H1 (cell line): ENCODE results near the gene ATP7A. TPM values are rescaled to one million over a fixed set of nuclear protein-coding genes. Genes with fewer than 3 reads are reported as not detected.

Experiments used
- CHD7 ChIP-seq: fragments of 300-600 bp; sonication (generic); IDR thresholded peaks from 2 replicates; pipeline ENCODE4 v1.7.1; 2012; ENCODE audit warnings: low read length, moderate library complexity, mild to moderate bottlenecking, inconsistent platforms; ENCODE audit not compliant: insufficient replicate concordance
- CTBP2 ChIP-seq: IDR thresholded peaks from 2 replicates; pipeline ENCODE4 v1.7.0; 2011; ENCODE audit warnings: borderline replicate concordance, mild to moderate bottlenecking, moderate library complexity, mixed read lengths, low read length; ENCODE audit not compliant: insufficient read depth, insufficient read length
- E2F6 ChIP-seq: IDR thresholded peaks from 2 replicates; pipeline ENCODE4 v1.6.1; 2012; ENCODE audit warnings: inconsistent platforms
- GABPA ChIP-seq: IDR thresholded peaks from 2 replicates; pipeline ENCODE4 v1.6.1; 2011; ENCODE audit warnings: mild to moderate bottlenecking, low read length, moderate library complexity, borderline replicate concordance; ENCODE audit not compliant: insufficient read depth
- JUND ChIP-seq: IDR thresholded peaks from 2 replicates; pipeline ENCODE4 v1.6.1; 2011; ENCODE audit warnings: mild to moderate bottlenecking, improper control_type of control experiment, low read length
- KDM5A ChIP-seq: fragments of 200-600 bp; IDR thresholded peaks from 2 replicates; pipeline ENCODE4 v1.7.1; 2012; ENCODE audit warnings: mild to moderate bottlenecking, low read length, inconsistent platforms, mixed read lengths
- NRF1 ChIP-seq: IDR thresholded peaks from 2 replicates; pipeline ENCODE4 v1.6.1; 2011; ENCODE audit warnings: mild to moderate bottlenecking, low read depth, low read length, improper control_type of control experiment
- RAD21 ChIP-seq, 2 experiments: IDR thresholded peaks in 1 of 2; conservative IDR thresholded peaks in 1 of 2; 2 replicates each; pipeline ENCODE4 v1.6.1; 2011; ENCODE audit warnings: low read depth in 2 of 2, low read length in 2 of 2, improper control_type of control experiment in 1 of 2, inconsistent platforms in 1 of 2, mild to moderate bottlenecking in 1 of 2, moderate library complexity in 1 of 2
- SP1 ChIP-seq: IDR thresholded peaks from 2 replicates; pipeline ENCODE4 v1.6.1; 2011; ENCODE audit warnings: low read depth, low read length
- polyA plus RNA-seq, 7 experiments: library from polyadenylated mRNA; depleted of rRNA in 3 of 7; stranded (reverse) in 5 of 7; unstranded in 2 of 7; fragments of >200 nt in 5 of 7; fragments of 200-250 nt in 2 of 7; gene quantifications; 1 replicate in 5 of 7; 2 replicates in 1 of 7; 4 replicates in 1 of 7; pipeline versions ENCODE4 v1.2.1 to v1.2.3, GENCODE V29; 2011 to 2013; ENCODE audit warnings: missing spikeins in 2 of 7, mixed read lengths in 2 of 7
- total RNA-seq: library from RNA; stranded (reverse); fragmentation: NEBNext Ultra II Directional; extraction: Animal tissue kit (Norgen Biotek cat#: 25700); gene quantifications from 2 replicates; pipeline ENCODE4 v1.2.1, GENCODE V29; 2021

The ATP7A gene
- total and polyA plus RNA-seq, 2 of the 8 experiments (the other 6 are each of a cell fraction or from before 2014, with no cell fraction given), result 0.73 to 2.8 TPM

DNA sequence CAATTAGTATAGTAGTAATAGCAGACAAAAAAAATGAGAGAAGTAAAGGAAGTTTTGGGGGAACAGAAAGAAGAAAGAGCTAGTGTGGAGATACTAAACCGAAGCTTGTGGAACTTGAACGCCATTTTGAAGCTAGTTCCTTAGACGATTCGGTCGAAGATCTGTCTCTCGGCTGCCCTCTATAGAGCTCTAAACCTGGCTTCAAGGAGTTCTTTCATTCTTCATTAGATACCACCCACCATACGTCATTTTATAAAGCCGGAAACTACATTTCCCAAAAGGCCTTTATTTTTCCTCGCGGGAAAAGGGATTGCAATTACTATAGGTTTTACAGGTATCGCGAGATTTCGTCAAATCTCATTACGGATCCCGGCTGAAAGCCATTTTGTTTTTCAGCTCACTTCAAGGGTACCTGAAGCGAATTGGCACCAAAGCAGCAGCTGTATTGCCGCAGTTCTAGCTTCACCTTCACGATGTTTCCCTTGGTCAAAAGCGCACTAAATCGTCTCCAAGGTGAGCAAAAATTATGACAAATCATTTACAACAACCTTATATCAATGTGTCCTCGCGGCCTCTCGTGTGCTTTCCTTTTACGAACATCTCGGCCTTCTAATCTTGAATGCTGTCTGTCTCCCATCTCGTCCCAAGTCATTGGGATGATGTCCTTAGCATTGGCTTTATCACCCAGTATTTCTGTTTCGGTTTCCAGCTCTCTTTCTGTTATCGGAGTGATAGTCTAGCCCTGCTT lies 11.2 kb upstream of the ATP7A start, which contains the start of gene COX7B (continued):
- TF ChIP-seq CHD7 (no peak), RAD21 (IDR thresholded peaks at IDR 0.05 in 1 of 2, conservative IDR thresholded peaks at IDR 0.05 in 1 of 2; ENCODE audit: low read depth in 2 of 2, low read length in 2 of 2) (peak; percentile 12 to 30; a peak in 2 of 4 replicates), SP1 (peak; percentile 29; the same call in 1 of the 2 replicates), CTBP2 (no peak), E2F6 (no peak), NRF1 (no peak), GABPA (no peak), KDM5A (no peak), JUND (no peak)
